Measurements from ENCODE around the gene RBBP8.

The RBBP8 gene

DNA sequence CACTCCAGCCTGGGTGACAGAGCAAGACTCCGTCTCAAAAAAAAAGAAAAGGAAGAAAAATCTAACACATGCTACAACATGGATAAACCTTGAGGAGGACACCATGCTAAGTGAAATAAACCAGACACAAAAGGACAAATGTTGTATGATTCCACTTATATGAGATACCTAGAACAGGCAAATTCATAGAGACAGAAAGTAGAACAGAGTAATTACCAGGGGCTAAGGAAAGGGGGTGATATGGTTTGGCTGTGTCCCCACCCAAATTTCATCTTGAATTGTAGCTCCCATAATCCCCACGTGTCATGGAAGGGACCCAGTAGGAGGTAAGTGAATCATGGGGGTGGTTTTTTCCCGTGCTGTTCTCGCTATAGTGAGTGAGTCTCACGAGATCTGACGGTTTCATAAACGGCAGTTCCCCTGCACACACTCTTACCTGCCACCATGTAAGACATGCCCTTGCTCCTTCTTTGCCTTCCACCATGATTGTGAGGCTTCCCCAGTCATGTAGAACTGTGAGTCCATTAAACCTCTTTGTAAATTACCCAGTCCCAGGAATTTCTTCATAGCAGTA lies 110.8 kb downstream of the RBBP8 start:
- DNase-seq (ENCODE audit: insufficient read length, low spot score) (no peak), FAIRE-seq (no peak)
- TF ChIP-seq POU2F2 (IDR thresholded peaks at IDR 0.05; ENCODE audit: low read depth, low read length) (no peak), PAX5 (IDR thresholded peaks at IDR 0.05; ENCODE audit: insufficient read depth, low read length, severe bottlenecking) (no peak), POLR2AphosphoS5 (IDR thresholded peaks at IDR 0.05; ENCODE audit: low read depth, low read length) (no peak), TAF1 (IDR thresholded peaks at IDR 0.05; ENCODE audit: low read depth, low read length) (no peak), SPI1 (IDR thresholded peaks at IDR 0.05; ENCODE audit: low read depth, low read length) (no peak), POLR2A (IDR thresholded peaks at IDR 0.05; ENCODE audit: low read depth, low read length) (no peak)

- no peak for DNase-seq (ENCODE audit: insufficient read length, low spot score)
- FAIRE-seq, result no peak
These were observed 116.7 kb downstream of the RBBP8 start for GRCh38 chr18:23049698-23050373.

GRCh38 chr18:23053776-23054457 lies 120.8 kb downstream of the RBBP8 start:
- DNase-seq (ENCODE audit: insufficient read length, low spot score) (no peak), FAIRE-seq (no peak)
- TF ChIP-seq POU2F2 (IDR thresholded peaks at IDR 0.05; ENCODE audit: low read depth, low read length) (no peak), POLR2A (IDR thresholded peaks at IDR 0.05; ENCODE audit: low read depth, low read length) (no peak), TAF1 (IDR thresholded peaks at IDR 0.05; ENCODE audit: low read depth, low read length) (no peak), PAX5 (IDR thresholded peaks at IDR 0.05; ENCODE audit: insufficient read depth, low read length, severe bottlenecking) (no peak), POLR2AphosphoS5 (IDR thresholded peaks at IDR 0.05; ENCODE audit: low read depth, low read length) (no peak), SPI1 (IDR thresholded peaks at IDR 0.05; ENCODE audit: low read depth, low read length) (no peak)

More at GRCh38 chr18:23049698-23050373, 116.7 kb downstream of the RBBP8 start:
- TF ChIP-seq POLR2A (IDR thresholded peaks at IDR 0.05; ENCODE audit: low read depth, low read length), result no peak
- no peak for TF ChIP-seq PAX5 (IDR thresholded peaks at IDR 0.05; ENCODE audit: insufficient read depth, low read length, severe bottlenecking)
- TF ChIP-seq POLR2AphosphoS5 (IDR thresholded peaks at IDR 0.05; ENCODE audit: low read depth, low read length), result no peak
- no peak for TF ChIP-seq SPI1 (IDR thresholded peaks at IDR 0.05; ENCODE audit: low read depth, low read length)
- no peak for TF ChIP-seq POU2F2 (IDR thresholded peaks at IDR 0.05; ENCODE audit: low read depth, low read length)
- TF ChIP-seq TAF1 (IDR thresholded peaks at IDR 0.05; ENCODE audit: low read depth, low read length), result no peak

DNA sequence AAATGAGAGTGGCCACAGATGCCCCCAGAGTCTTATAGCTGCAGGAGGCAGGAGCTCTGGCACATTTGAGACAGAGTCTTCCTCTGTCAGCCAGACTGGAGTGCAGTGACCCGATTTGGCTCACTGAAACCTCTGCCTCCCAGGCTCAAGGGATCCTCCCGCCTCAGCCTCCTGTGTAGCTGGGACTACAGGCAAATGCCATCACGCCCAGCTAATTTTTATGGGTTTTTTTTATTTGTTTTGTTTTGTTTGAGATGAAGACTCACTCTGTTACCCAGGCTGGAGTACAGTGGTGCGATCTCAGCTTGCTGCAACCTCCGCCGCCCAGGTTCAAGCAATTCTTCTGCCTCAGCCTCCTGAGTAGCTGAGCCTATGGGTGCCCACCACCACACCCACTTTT lies 121.4 kb downstream of the RBBP8 start:
- DNase-seq (ENCODE audit: insufficient read length, low spot score) (no peak), FAIRE-seq (no peak)
- TF ChIP-seq POU2F2 (IDR thresholded peaks at IDR 0.05; ENCODE audit: low read depth, low read length) (no peak), SPI1 (IDR thresholded peaks at IDR 0.05; ENCODE audit: low read depth, low read length) (no peak), PAX5 (IDR thresholded peaks at IDR 0.05; ENCODE audit: insufficient read depth, low read length, severe bottlenecking) (no peak), TAF1 (IDR thresholded peaks at IDR 0.05; ENCODE audit: low read depth, low read length) (no peak), POLR2A (IDR thresholded peaks at IDR 0.05; ENCODE audit: low read depth, low read length) (no peak), POLR2AphosphoS5 (IDR thresholded peaks at IDR 0.05; ENCODE audit: low read depth, low read length) (no peak)

- DNase-seq (ENCODE audit: insufficient read length, low spot score), result no peak
- FAIRE-seq, result no peak
- TF ChIP-seq POLR2AphosphoS5 (IDR thresholded peaks at IDR 0.05; ENCODE audit: low read depth, low read length) (no peak), PAX5 (IDR thresholded peaks at IDR 0.05; ENCODE audit: insufficient read depth, low read length, severe bottlenecking) (no peak), TAF1 (IDR thresholded peaks at IDR 0.05; ENCODE audit: low read depth, low read length) (no peak), SPI1 (IDR thresholded peaks at IDR 0.05; ENCODE audit: low read depth, low read length) (no peak), POU2F2 (IDR thresholded peaks at IDR 0.05; ENCODE audit: low read depth, low read length) (no peak), POLR2A (IDR thresholded peaks at IDR 0.05; ENCODE audit: low read depth, low read length) (no peak)
These were observed 123.2 kb downstream of the RBBP8 start for GRCh38 chr18:23056315-23056714.

GRCh38 chr18:23057096-23057495 lies 124.0 kb downstream of the RBBP8 start:
- DNase-seq (ENCODE audit: insufficient read length, low spot score) (no peak), FAIRE-seq (no peak)
- no peak for TF ChIP-seq POU2F2 (IDR thresholded peaks at IDR 0.05; ENCODE audit: low read depth, low read length)
- no peak for TF ChIP-seq TAF1 (IDR thresholded peaks at IDR 0.05; ENCODE audit: low read depth, low read length)
- TF ChIP-seq PAX5 (IDR thresholded peaks at IDR 0.05; ENCODE audit: insufficient read depth, low read length, severe bottlenecking), result no peak
- TF ChIP-seq POLR2A (IDR thresholded peaks at IDR 0.05; ENCODE audit: low read depth, low read length), result no peak
- no peak for TF ChIP-seq SPI1 (IDR thresholded peaks at IDR 0.05; ENCODE audit: low read depth, low read length)
- no peak for TF ChIP-seq POLR2AphosphoS5 (IDR thresholded peaks at IDR 0.05; ENCODE audit: low read depth, low read length)

DNA sequence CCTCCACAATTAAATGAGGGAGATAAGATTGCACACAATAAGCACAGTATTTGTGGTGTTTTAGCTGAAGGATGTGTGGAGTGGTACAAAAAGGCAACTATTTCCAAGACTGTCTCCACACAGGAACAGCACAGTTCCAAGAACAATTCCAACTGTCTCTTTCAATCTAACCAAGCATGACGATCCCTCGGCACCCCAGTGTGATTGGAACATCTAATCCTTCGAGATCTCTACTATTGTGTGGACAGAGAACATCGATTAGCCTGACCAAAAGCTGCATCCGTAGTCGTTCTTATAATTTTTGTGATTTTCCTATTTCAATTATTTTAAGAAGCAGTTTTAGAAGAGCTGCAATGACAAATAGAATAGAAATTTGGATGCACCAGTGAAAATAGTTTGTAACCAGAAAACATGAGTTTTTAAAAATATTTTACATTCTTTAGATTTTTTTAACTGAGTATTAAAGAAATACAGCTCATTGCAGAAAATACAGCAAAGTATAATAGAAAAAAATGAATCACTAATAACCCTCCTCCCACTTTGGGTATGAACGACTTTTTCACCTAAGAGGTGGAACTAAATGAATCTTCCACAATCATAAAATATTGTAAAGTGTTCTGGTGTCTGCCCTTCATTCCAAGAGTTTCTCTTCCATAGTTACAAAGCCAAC lies 125.8 kb downstream of the RBBP8 start:
- FAIRE-seq (no peak), DNase-seq (ENCODE audit: insufficient read length, low spot score) (no peak)
- TF ChIP-seq POLR2AphosphoS5 (IDR thresholded peaks at IDR 0.05; ENCODE audit: low read depth, low read length), result no peak
- TF ChIP-seq TAF1 (IDR thresholded peaks at IDR 0.05; ENCODE audit: low read depth, low read length), result no peak
- TF ChIP-seq POU2F2 (IDR thresholded peaks at IDR 0.05; ENCODE audit: low read depth, low read length), result no peak
- TF ChIP-seq POLR2A (IDR thresholded peaks at IDR 0.05; ENCODE audit: low read depth, low read length), result no peak
- no peak for TF ChIP-seq PAX5 (IDR thresholded peaks at IDR 0.05; ENCODE audit: insufficient read depth, low read length, severe bottlenecking)
- no peak for TF ChIP-seq SPI1 (IDR thresholded peaks at IDR 0.05; ENCODE audit: low read depth, low read length)

GRCh38 chr18:23059541-23060465 lies 126.7 kb downstream of the RBBP8 start:
- DNase-seq (ENCODE audit: insufficient read length, low spot score) (no peak), FAIRE-seq (no peak)
- TF ChIP-seq POU2F2 (IDR thresholded peaks at IDR 0.05; ENCODE audit: low read depth, low read length) (no peak), POLR2AphosphoS5 (IDR thresholded peaks at IDR 0.05; ENCODE audit: low read depth, low read length) (no peak)
